NCI-H460 (cell line): Measurements from ENCODE around the gene PTP4A2. TPM values are rescaled to one million over a fixed set of nuclear protein-coding genes. Genes with fewer than 3 reads are reported as not detected.
"Not testable (repeated sequence)": the region's sequence is repeated elsewhere in the genome, so short reads cannot be mapped to it uniquely, and the experiment has no call there.

Experiments used
- DNase-seq: peaks from one replicate; pipeline ENCODE4 v3.0.0-alpha.2; 2016; ENCODE audit warnings: low read depth; ENCODE audit errors: extremely low read depth
- total RNA-seq: library from RNA; depleted of rRNA; stranded (reverse); fragments of >200 nt; shearing (Covaris generic); gene quantifications from 2 replicates; pipeline ENCODE4 v1.2.3, GENCODE V29; 2014

PTP4A2 gene
- total RNA-seq, 1 experiment from 2014 or later, result 557 TPM

- DNase-seq, result no peak
Observed at GRCh38 chr1:31926853-31927660, 11.1 kb downstream of the PTP4A2 start.

GRCh38 chr1:31926252-31926651, 11.9 kb downstream of the PTP4A2 start:
- no peak for DNase-seq

- not testable (repeated sequence) for DNase-seq
Observed at GRCh38 chr1:31925824-31926223, 12.3 kb downstream of the PTP4A2 start.

GRCh38 chr1:31924839-31925238, 13.3 kb downstream of the PTP4A2 start:
- no peak for DNase-seq

GRCh38 chr1:31923901-31924535, 14.2 kb downstream of the PTP4A2 start:
- no peak for DNase-seq

- no peak for DNase-seq
Observed at GRCh38 chr1:31920956-31921355, 17.2 kb downstream of the PTP4A2 start.

- no peak for DNase-seq
Observed at GRCh38 chr1:31919591-31919990, 18.6 kb downstream of the PTP4A2 start.

GRCh38 chr1:31915438-31915837, 22.7 kb downstream of the PTP4A2 start:
- DNase-seq, result no peak

GRCh38 chr1:31913968-31914367, 24.2 kb downstream of the PTP4A2 start:
- no peak for DNase-seq

GRCh38 chr1:31912839-31913239, 25.3 kb downstream of the PTP4A2 start:
- DNase-seq, result no peak

GRCh38 chr1:31911994-31912780, 26.0 kb downstream of the PTP4A2 start:
- no peak for DNase-seq

GRCh38 chr1:31910933-31911332, 27.2 kb downstream of the PTP4A2 start:
- DNase-seq, result no peak

- no peak for DNase-seq
Observed at GRCh38 chr1:31909691-31910090, 28.5 kb downstream of the PTP4A2 start.

- no peak for DNase-seq
Observed at GRCh38 chr1:31906557-31906956, 31.6 kb downstream of the PTP4A2 start.

GRCh38 chr1:31905681-31906080, 32.5 kb downstream of the PTP4A2 start:
- no peak for DNase-seq

GRCh38 chr1:31905093-31905509, 33.1 kb downstream of the PTP4A2 start:
- no peak for DNase-seq

- no peak for DNase-seq
Observed at GRCh38 chr1:31904339-31905092, 33.7 kb downstream of the PTP4A2 start.

- DNase-seq, result no peak
Observed at GRCh38 chr1:31902510-31902860, 35.7 kb downstream of the PTP4A2 start.

GRCh38 chr1:31901838-31902509, 36.2 kb downstream of the PTP4A2 start:
- DNase-seq, result no peak

- no peak for DNase-seq
Observed at GRCh38 chr1:31900790-31901189, 37.4 kb downstream of the PTP4A2 start.
